Smooth muscle cell of the umbilical artery (primary cell): ENCODE data around the gene DRAP1. TPM values are rescaled to one million over a fixed set of nuclear protein-coding genes. Genes with fewer than 3 reads are reported as not detected.

ENCODE experiments used
- total RNA-seq: library from RNA; depleted of rRNA; stranded (reverse); fragments of >200 nt; gene quantifications from 2 replicates; pipeline ENCODE4 v1.2.3, GENCODE V29; 2014

DRAP1 gene, protein sequence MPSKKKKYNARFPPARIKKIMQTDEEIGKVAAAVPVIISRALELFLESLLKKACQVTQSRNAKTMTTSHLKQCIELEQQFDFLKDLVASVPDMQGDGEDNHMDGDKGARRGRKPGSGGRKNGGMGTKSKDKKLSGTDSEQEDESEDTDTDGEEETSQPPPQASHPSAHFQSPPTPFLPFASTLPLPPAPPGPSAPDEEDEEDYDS
- 124 and 149 TPM in 2 replicates for total RNA-seq

DNA sequence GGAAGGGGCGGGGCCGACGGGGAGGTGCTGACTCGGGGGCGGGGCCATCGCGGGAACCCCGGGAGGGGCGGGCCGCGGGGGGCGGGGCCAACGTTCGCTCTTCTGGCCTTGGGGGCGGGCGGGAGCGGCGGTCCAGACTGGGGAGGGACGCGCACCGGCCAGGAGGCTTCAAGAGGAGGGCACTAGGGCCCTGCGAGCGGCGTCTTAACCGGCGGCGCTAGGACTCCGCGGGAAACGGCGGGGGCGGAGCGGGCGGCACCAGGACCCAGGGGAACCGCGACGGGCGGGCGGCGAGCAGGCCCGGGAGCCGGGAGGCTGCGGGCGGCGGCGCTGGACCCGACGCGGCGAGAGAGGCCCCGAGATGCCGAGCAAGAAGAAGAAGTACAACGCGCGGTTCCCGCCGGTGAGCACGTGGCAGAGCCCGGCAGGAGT, at the start of gene DRAP1:
Gene DRAP1 (plus strand): TSS at position 286 of the 432 bp plus-strand sequence. CDS start 76 bp downstream, at position 362.

DNA sequence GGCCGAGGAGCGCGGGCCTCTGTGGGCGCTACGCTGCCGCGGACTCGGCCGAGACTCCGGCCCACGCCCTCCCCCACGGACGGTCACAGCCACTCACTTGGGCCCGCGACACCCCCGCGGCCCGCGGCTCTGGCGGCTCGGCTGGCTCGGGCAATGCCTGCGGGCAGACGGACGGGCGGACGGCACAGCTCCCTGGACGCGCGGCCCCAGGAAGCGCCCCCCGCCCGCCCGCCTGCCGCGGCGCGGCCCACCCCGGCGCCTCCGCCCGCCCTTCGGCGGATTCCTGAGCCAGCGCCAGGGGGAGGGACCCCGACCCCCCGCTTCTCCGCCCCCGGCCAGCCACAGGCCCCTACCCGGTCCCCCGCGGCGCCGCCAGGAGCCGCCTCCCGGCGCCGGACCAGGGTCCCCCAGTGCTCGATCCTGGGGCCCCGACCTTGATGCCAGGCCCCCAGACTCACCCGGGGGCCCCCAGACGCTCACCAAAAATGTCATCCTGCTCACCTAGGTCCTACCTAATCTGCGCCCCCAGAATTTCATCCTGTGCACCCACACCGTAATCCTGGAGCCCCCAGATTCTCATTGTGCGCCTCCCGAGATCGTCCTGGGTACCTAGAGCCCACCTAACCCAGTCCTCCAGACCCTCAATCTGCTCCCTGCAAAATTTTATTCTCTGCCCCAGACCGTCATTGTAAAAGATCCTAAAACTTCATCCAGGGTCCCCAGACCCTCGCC, 46.5 kb upstream of the DRAP1 start, which contains the start of gene EFEMP2:
Gene EFEMP2 (minus strand): TSS at position 215 of the 732 bp plus-strand sequence. CDS start 446 bp downstream, outside the sequence.

DNA sequence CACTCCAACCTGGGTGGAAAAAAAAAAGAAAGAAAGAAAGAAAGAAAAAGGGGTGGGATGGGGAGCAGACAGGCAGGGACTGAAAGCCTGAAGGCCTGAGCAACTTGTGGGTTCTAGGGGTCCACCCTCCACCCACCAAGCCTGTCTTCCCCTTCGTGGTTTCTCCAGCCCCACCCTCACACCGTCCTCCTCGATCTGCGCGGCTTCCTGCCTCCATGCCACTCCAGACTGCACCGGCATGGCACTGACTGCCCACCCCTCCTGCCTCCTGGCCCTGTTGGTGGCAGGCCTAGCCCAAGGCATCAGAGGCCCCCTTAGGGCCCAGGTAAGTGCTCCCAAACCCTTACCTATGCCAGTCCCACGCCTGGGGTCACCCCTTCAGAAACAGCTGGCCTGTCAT, 39.6 kb upstream of the DRAP1 start, which contains the start of gene CTSW:
Gene CTSW (plus strand): TSS at position 221 of the 400 bp plus-strand sequence. CDS start 18 bp downstream, at position 239.

DNA sequence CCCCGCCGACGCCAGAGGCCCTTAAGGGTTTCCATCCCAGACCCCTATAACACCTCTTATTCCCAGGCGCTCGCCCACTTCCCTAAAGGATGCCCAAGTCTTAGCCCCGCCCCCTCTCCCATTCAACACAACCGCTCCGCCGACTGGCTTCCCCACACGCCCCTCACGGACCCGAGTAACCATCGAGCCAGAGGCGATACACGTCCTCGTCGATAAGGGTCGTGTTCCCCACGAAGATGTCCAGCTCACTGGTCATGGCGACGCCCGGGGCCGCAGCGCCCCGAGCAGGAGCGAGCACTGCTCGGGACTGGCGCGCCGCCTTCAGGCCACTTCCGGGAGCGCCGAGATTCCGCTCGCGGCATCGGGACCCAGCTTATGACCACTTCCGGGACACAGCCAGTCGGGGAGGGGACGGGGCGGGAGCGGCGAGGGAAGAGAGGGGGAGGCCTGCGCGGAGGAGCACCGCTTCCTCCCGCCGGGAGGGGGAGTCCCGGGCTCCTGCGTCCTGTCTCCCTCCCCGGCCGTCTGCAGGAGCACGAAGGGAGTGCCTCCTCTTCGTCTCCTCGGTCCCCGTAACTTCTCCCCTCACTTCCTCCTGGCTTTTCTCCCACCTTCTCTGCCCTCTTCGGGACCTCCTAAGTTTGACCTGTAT, 30.9 kb upstream of the DRAP1 start, which contains the start of gene FIBP:
Gene FIBP (minus strand): TSS at position 309 of the 652 bp plus-strand sequence. CDS start 53 bp downstream, at position 256.

DNA sequence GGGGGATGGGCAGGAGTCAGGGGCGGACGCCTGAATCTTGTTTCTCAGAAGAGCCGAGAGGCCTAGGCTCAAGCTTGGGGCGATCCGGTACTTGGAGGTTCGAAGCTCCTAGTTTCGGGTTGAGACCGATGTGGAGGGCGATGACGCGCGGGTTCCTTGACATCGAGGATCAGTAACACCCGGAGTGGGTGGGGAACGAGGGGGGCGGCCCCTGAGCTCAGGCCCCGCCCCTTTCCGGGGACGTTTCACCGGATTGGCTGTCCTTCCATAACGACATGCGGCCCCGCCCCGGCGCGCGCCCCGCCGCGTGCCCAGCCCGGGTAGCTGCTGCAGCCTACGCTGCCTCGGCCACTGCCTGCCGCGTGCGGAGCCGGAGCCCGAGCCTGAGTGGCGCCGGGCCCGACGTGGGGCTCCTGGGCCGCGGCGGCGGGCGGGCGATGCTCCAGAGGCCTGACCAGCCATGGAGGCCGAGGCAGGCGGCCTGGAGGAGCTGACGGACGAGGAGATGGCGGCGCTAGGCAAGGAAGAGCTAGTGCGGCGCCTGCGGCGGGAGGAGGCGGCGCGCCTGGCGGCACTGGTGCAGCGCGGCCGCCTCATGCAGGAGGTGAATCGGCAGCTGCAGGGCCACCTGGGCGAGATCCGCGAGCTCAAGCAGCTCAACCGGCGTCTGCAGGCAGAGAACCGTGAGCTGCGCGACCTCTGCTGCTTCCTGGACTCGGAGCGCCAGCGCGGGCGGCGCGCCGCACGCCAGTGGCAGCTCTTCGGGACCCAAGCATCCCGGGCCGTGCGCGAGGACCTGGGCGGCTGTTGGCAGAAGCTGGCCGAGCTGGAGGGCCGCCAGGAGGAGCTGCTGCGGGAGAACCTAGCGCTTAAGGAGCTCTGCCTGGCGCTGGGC, 28.7 kb upstream of the DRAP1 start, which contains the start of gene CCDC85B:
Gene CCDC85B (plus strand): TSS at position 350 of the 895 bp plus-strand sequence. CDS start 111 bp downstream, at position 461.

DNA sequence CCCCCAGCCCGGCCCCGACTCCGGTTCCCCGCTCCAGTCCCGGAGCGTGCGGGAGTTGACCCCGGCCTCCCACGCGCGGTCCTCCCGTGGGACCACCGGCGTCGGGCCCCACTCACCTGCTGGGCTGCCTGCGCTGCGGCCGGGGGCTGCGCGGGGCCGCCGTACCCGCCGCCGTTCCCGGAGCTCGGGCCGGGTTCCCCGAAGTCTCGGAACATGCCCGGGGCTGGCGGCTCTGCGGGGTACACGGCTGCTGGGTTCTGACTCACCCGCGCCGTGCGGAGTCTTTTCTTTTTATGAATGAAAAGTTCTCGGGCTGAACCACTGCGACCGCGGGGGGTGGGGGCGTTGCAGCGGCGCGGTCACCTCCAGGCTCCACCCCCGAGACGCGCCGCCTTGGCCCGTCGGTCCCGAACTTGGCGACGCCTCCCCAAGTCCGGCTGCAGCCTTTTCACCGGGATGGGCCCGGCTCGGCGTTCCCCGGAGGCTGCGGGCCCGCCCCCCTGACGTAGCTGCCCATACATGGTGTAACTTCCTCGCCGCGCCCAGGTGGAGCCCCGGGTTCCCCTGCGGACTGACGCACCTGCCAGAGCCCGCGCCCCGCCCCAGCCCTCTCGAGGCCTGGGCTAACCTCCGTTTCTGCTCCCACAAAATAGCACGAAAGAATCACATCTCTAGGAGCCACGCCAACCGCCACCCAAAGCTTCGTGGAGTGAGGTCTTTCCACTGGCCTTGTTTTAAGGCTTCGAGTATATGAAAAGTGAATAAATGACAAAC, 18.9 kb upstream of the DRAP1 start, which contains the start of gene FOSL1:
Gene FOSL1 (minus strand): TSS at position 264 of the 774 bp plus-strand sequence. CDS start 49 bp downstream, at position 215.

DNA sequence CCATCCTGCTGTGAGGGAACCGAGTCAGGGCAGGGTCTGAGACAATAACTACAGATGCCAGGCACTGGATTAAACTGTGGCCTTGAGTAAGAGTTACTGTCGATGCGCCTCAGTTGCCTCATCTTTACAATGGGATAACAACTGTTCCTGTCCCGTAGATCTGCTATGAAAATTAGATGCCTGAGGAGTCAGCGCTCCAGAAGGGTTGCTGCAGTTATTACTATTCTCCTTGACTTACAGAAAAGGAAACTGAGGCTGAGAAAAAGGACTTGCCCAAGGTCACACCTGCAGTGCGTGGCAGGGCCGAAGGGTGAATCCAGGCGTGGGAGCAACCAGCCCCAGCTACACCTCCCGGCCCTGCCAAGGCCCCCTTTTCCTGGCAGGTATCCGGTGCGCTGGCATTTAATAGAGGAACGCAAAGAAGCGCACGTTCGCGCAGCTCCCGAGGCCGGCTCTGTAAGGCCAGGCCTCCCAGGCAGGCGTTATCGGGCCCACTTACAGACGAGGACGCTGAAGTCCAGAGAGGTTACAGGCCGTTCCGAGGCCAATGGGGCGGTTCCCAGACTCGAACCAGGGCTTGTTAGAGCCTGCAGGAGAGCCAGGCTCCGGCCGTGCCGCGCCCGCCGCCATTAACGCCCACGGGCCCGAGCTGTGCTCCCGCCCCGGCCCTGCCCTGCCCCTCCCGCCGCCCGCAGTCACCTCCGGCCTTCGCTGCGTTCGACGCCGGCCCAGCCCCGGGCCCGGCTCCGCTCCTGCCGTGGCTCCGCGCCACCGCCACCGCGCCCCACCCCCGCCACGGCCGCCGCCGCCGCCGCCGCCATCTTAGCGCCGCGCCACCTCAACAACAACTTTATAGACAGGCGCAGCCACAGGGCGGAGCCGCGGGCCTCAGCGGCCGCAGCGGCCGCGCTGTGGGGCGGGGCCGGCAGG, 750 bp upstream of the DRAP1 start, which contains the start of gene C11orf68:
Gene C11orf68 (minus strand): TSS at position 852 of the 930 bp plus-strand sequence. CDS start 31 bp downstream, at position 821.

DNA sequence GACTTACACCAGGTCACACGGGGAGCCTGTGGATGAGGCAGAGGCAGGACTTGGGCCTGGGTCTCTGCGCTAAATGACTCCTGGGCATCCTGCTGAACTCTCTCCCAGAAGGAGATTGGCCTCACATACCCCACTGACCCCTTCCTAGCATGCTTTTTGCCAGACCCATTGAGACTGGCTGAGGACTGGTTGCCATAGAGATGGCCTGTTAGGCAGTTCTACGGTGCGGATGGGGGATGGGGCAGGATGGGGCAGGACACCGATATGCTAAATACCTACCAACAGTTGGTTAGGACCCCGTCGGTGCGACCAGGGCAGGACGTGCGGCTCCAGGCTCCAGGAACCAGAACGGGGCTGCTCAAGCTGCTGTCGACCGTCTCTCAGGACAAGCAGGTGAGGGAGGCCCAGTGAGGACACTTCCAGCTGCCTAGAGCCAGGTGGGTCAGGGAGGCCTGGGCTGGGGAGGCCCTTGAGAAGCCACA, 26.2 kb downstream of the DRAP1 start, which contains the start of gene TSGA10IP:
Gene TSGA10IP (plus strand): TSS at position 51 of the 482 bp plus-strand sequence. CDS start 196 bp downstream, at position 247.

DNA sequence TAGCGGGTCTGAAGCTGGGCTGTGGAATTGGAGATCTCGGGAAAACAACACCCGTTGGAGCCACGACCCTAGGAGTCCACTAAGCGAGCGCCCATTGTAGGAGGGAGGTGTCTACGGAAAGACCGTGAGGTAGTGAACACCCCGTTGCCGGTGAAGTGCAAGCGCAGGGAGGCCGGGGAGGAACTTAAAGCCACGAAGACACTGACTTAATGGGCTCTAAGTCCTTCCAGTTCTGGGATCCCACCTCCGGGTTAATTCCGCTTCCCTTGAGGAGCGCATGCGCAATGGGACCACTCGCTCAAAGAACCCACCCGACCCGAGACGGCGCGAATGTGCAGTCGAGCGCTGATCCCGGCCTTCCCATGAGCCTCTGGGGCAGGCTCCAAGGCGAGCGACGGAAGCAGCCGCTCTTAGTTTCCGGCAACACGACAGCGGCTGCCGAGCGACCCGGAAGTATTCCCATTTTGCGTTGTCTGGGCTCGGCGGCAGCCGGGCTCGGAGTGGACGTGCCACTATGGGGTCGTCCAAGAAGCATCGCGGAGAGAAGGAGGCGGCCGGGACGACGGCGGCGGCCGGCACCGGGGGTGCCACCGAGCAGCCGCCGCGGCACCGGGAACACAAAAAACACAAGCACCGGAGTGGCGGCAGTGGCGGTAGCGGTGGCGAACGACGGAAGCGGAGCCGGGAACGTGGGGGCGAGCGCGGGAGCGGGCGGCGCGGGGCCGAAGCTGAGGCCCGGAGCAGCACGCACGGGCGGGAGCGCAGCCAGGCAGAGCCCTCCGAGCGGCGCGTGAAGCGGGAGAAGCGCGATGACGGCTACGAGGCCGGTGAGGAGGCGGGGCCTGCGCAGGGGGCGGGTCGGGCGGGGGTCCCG, 42.3 kb downstream of the DRAP1 start, which contains the start of gene SART1:
Gene SART1 (plus strand): TSS at position 468 of the 874 bp plus-strand sequence. CDS start 47 bp downstream, at position 515.

Other genes starting within 250 kb of the DRAP1 start
- gene KAT5, start 207.2 kb upstream of the DRAP1 start, total RNA-seq: 28.3 and 33.3 TPM in 2 replicates
- gene RNASEH2C, start 198.6 kb upstream of the DRAP1 start, total RNA-seq: 17.3 and 52.9 TPM in 2 replicates
- gene AP5B1, start 138.4 kb upstream of the DRAP1 start, total RNA-seq: 8.3 and 11.2 TPM in 2 replicates
- not detected in 2 replicates for gene OVOL1, start 132.4 kb upstream of the DRAP1 start, total RNA-seq
- 0.92 and 1.8 TPM in 2 replicates for gene SNX32, start 85.5 kb upstream of the DRAP1 start, total RNA-seq
- 802 and 1,540 TPM in 2 replicates for gene CFL1, start 61.2 kb upstream of the DRAP1 start, total RNA-seq
- 42.3 and 44.8 TPM in 2 replicates for gene MUS81, start 59.0 kb upstream of the DRAP1 start, total RNA-seq
- gene EFEMP2, start 46.6 kb upstream of the DRAP1 start, total RNA-seq: 90.3 and 91.1 TPM in 2 replicates
- gene CTSW, start 39.6 kb upstream of the DRAP1 start, total RNA-seq: not detected in 2 replicates
- 144 and 150 TPM in 2 replicates for gene FIBP, start 31.0 kb upstream of the DRAP1 start, total RNA-seq
- 34.0 and 44.2 TPM in 2 replicates for gene CCDC85B, start 28.8 kb upstream of the DRAP1 start, total RNA-seq
- gene FOSL1, start 19.0 kb upstream of the DRAP1 start, total RNA-seq: 6.2 and 31.1 TPM in 2 replicates
- 21.1 and 28.4 TPM in 2 replicates for gene C11orf68, start 364 bp upstream of the DRAP1 start, total RNA-seq
- not detected in 2 replicates for gene TSGA10IP, start 26.1 kb downstream of the DRAP1 start, total RNA-seq
- 34.1 and 39.3 TPM in 2 replicates for gene SART1, start 42.3 kb downstream of the DRAP1 start, total RNA-seq
- gene EIF1AD, start 82.7 kb downstream of the DRAP1 start, total RNA-seq: 33.3 and 46.9 TPM in 2 replicates
- 8.3 and 15.7 TPM in 2 replicates for gene BANF1, start 83.1 kb downstream of the DRAP1 start, total RNA-seq
- gene CST6, start 92.6 kb downstream of the DRAP1 start, total RNA-seq: 0.51 TPM in 1 of 2 replicates, not detected in the other
- gene CATSPER1, start 107.1 kb downstream of the DRAP1 start, total RNA-seq: not detected in 2 replicates
- gene GAL3ST3, start 129.7 kb downstream of the DRAP1 start, total RNA-seq: 0.23 TPM in 1 of 2 replicates, not detected in the other
- gene SF3B2, start 132.9 kb downstream of the DRAP1 start, total RNA-seq: 113 and 163 TPM in 2 replicates
- 77.5 and 125 TPM in 2 replicates for gene PACS1, start 150.8 kb downstream of the DRAP1 start, total RNA-seq